Epithelial cell of proximal tubule (primary cell): ENCODE data around the gene MYLK2. TPM values are rescaled to one million over a fixed set of nuclear protein-coding genes. Genes with fewer than 3 reads are reported as not detected.

Source experiments
- DNase-seq: peaks from one replicate; pipeline ENCODE4 v3.0.0-alpha.2; 2011; ENCODE audit warnings: low read depth
- H3K4me3 ChIP-seq: 2 replicates; pipeline ENCODE4 v1.5.1; 2011; ENCODE audit warnings: low read depth, mild to moderate bottlenecking, low read length
- CTCF ChIP-seq: conservative IDR thresholded peaks from 2 replicates; pipeline ENCODE4 v1.5.1; 2012; ENCODE audit warnings: low read depth, mild to moderate bottlenecking, low read length
- total RNA-seq: library from RNA; depleted of rRNA; stranded (reverse); fragments of >200 nt; gene quantifications from 2 replicates; pipeline ENCODE4 v1.2.3, GENCODE V29; 2015

The MYLK2 gene
- under 0.01 TPM in 1 of 2 replicates, not detected in the other for total RNA-seq

- TF ChIP-seq CTCF, result no peak
- H3K4me3 ChIP-seq, result no peak within 1 kb of the TSS
- DNase-seq, result no peak
These were observed at the start of gene MYLK2 for GRCh38 chr20:31819083-31819784. Gene MYLK2 (plus strand): TSS chr20:31819356. CDS start chr20:31819581, 225 bp downstream.

GRCh38 chr20:31769681-31770080, 49.5 kb upstream of the MYLK2 start:
- no peak overlapping the region for H3K4me3 ChIP-seq
- no peak for DNase-seq
- no peak for TF ChIP-seq CTCF

GRCh38 chr20:31770243-31770642, 48.9 kb upstream of the MYLK2 start:
- no peak overlapping the region for H3K4me3 ChIP-seq
- no peak for DNase-seq
- TF ChIP-seq CTCF, result no peak

GRCh38 chr20:31774408-31774807, 44.7 kb upstream of the MYLK2 start:
- no peak for TF ChIP-seq CTCF
- H3K4me3 ChIP-seq, result no peak overlapping the region
- no peak for DNase-seq

- no peak overlapping the region for H3K4me3 ChIP-seq
These were observed 38.3 kb upstream of the MYLK2 start for GRCh38 chr20:31780839-31781238.

GRCh38 chr20:31781945-31782344, 37.2 kb upstream of the MYLK2 start:
- no peak for DNase-seq
- no peak overlapping the region for H3K4me3 ChIP-seq
- no peak for TF ChIP-seq CTCF

More at GRCh38 chr20:31780839-31781238, 38.3 kb upstream of the MYLK2 start:
- no peak for DNase-seq
- TF ChIP-seq CTCF, result no peak
